ENCODE data around the gene RHOA.

RHOA gene

GRCh38 chr3:49313896-49314688 is 97.7 kb downstream of the RHOA start:
- no peak for DNase-seq

DNA sequence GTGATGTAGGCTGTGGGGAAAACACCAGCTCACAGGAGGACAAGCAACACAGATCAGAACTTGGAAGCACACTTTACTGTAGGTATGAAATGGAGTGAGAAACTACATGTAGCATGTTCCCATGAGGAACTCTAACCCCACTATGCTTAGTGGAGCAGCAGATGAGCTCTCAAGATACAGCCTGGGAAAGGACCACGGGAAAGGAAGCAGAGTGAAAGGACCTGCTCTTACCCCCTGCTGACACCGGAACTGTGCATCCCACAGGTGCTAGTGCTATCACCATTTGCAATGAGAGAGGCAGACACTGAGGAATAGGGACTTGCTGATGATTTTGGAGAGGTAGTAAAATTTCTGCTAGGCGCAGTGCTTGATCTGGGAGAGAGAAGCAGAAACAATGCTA is 100.5 kb downstream of the RHOA start:
- no peak for DNase-seq

- DNase-seq: no peak
Observed at GRCh38 chr3:49310677-49311076, 101.1 kb downstream of the RHOA start.

All from CD4-positive, alpha-beta T cell treated with Interleukin-17A for 4 hours (primary cell).